Astrocyte of the hippocampus (primary cell): Measurements from ENCODE around the gene STK33.

Experiments used
- DNase-seq: peaks from one replicate; pipeline ENCODE4 v3.0.0; 2011; ENCODE audit warnings: low read depth, low spot score

STK33 gene

DNA sequence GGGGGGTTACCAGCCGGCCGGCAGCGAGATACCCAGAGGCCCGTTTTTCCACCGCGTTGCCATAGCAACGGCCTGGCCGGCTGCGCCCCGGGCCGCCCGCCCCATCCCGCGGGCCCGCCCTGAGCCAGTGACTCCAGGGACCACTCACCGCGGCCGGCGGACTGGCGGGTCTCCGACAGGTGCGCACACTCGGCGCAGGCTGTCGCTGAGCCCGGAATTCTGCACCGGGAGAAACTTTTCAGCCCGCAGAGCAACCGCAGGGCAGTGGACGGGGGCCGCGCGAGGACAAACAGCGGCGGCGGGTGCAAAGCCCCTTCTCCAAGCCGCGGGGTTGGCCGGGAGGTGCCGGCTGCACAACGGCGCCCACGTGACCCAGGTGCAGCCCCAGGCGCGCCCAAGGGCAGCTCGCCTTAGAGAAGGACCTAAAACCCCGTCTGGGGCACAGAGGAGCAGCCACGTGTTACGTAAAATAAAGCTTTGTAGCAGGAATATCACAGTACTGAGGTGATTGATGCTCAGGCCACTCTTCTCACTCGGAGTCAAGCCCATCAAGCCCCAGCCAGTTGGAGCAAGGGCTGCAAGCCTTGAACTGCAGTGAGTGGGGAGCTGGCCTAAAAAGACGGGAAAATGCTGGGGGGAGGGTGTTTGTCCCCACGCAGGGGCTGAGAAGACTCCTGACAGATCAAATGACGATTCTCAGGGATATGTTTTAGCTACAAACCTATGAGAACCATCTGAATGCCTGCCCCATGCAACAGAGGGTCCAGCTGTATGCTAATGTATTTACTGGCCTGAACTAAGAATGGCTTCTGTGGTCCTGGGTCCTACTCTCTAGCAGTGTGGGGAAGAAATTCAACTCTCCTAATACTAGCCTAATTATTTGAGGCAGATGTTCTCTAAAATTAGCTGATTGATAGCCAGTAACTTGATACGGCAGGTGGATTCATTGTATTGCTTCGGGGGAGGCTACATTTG lies at the start of gene STK33:
Gene STK33, minus strand, starts transcription at position 294 of the 975 bp plus-strand sequence. CDS start 119,323 bp downstream, outside the sequence.
- DNase-seq, result peak; percentile 79

DNA sequence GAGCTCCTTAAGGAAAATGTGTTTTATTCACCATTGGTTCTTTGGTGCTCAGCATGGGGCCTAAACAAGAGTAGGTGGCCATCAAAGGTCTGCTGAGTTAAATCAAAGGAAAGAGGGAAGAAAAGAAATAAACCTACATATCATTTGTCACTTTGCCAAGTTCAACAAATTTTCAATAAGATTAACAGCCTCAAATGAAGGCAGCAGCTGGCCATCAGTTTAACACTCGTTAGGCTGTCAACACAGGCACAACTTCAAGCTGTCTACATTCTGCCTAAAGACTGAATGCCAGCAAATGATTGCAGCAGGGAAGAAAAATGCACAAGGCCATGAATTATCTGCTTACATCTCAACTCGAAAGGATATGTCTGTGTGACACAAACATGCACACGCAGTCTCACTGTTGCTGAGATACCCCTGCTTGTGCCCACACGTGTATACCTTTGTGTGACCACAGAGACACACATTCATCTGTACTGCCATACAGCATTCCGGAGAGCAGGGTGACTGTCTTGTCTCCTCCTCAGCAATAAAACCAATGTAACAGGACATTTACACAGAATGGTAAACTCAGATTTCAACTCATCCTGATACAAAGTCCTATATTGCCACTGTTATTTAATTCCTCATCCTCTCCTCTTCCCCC lies 48.3 kb upstream of the STK33 start:
- DNase-seq, result no peak

DNA sequence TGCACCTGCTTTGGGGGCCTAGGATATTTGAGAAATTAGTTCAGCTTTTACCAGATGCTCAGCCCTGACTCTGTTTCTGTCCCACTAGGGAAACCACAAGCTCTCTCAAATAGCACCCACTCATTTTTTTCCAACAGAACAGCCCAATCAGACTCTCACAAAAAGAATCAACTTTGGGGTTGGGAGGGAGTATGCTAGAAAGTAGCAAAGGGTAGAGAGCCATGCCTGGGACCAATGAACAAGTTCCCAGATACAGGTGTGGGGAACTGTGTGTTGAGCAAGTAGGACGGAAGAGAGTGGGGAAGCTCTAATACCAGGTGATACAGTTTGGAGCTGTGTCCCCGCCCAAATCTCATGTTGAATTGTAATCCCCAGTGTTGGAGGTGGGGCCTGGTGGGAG lies 47.3 kb upstream of the STK33 start:
- DNase-seq, result no peak

DNA sequence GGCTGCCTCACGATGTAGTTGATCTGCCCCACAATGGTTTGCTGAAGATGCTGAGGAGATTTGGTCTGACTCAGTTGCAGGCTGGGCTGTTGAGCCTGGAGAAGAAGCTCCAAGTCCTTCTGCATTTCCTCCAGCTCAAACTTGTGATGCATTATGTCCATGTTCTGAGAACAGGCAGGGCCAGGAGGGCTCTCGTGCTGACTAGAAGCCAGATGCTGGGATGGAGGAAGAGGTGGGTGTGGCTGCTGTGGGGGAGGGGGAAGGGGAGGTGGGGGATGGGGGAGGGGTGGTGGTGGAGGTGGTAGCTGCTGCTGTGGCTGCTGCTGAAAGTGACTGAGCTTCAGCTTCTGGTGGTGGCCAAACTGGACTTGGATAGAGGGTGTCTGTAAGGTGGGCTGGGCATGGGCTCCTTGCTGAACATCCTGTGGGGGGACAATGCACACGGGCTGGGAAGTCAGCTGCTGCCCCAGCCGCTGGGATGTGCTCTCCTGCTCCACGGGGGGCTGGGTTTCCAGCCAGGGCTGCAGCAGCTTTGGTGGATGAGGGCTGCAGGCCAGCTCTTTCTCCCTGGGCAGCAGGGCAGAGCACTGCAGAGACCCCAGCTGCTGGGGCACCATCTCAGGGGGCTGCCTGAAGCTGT lies 46.4 kb upstream of the STK33 start:
- DNase-seq, result no peak

DNA sequence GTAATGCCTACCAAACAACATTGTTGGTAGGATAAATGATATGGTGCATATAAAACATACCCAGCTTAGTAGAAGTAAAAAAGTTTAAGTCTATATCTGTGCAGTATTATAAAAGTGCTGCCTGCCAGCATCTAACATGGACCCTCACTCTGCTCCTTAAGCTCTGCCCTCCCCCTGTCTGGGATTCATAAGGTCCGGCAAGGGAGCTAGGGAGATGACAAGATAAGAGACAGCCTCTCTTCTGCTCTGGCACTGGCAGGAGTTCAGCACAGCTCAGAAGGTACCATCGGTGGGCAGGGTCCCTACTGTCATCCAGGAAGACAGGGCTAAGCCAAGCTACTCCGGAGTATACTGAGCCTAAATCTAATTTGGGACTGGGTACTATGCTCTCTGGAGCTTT lies 45.6 kb upstream of the STK33 start:
- DNase-seq, result no peak

DNA sequence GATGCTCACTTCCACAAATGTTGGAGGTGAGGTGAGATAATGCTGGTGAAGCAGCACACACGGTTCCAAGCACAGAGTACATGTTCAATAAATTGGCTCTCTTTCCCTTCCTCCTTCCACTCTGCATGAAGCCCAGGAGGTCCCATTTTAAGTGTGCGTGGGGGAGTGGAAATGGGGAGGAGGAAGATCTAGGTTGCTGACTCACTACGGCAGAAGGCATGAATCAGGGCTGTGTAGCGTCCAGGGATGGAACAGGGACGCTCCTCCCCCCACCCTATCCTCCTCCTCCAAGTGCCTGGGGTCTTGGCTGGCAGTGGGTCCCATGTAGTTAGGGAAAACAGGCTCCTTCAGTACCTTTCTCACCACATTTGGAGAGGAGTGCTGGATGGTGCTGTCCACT lies 44.3 kb upstream of the STK33 start:
- DNase-seq, result no peak

DNA sequence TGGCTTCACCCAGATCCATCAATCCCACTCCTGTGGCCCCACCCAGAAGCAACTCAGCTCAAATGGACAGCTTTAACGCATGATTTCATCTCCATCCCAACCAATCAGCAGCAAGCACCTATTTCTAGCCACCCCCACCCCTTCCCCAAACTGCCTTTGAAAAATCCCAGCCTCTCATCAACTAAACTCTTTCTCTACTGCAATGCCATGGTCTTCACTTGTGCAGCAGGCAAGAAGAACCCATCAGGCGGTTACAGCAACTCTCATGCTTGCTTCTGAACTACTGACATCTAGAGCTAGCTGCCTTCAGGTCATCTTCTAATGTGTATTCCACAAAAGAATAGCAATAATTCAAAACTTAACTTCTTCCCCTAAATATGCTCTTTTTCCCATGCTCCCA lies 42.1 kb upstream of the STK33 start:
- no peak for DNase-seq

DNA sequence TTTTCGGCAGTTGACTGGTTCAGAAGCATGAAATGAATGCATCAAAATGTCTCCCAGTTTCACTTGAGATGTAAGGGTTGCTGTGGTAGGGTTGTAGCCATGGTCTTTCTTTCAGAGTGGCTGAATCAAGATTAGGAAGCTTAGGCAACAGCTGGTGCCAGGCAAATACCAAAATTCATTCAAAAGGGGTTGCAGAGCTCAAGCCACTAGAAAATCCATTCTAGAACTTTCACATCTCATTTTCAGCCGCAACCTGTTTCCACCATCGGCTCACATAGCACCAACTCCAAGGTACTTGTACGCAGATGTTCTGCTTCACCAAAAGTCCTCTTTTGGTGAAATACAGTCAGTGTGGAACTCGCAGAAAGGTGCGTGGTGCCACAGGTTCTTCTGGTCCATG lies 40.5 kb upstream of the STK33 start:
- no peak for DNase-seq

DNA sequence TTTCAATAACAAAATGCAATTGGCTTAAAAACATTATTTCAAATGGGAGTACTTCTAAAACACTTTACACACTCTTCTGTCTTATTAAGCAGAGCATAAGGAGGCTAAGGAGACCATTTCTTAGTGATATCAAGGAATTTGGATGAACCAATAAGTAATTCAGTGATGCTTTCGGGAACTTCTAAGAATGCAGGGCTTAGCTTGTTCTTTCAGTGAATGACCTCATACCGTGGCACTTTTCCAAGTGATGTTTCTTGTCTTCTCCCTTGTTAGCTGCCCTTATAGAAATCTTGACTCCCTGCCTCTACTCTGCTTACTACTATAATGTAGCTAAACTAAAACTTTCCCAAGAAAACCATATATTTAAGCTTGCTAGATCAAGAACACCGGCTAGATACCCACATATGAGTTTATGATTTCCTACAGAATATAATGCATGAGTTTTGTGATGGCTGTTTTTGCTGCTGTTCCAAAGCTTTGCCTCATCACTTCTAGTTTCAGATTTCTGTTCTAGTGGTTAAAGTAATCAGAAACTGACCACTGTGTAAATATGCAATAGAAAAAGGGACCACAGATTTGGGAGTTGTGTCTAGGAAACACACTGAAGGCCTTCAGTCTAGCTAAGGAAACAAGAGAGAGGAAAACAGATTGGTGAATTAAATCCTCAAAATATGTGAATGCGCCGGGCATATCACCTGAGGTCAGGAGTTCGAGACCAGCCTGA lies 37.5 kb upstream of the STK33 start:
- peak; percentile 71 for DNase-seq

DNA sequence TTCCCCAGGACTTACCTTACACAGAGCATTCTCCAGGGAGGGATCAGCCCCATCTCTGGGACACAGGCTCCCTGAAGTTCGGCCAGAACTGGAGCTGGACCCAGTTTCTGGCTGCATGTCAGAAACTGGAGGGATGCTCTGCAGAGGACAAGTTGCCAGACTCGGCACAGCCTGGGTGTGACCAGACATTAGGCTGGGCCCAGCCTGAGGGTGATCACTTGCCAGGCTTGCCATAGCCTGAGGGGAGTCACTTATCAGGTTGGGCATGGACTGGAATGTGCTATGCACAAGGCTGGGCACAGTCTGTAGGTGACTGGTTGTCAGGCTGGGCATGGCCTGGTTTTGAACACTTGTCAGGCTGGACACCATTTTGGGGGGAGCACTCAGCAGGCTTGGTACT lies 30.7 kb upstream of the STK33 start:
- no peak for DNase-seq

DNA sequence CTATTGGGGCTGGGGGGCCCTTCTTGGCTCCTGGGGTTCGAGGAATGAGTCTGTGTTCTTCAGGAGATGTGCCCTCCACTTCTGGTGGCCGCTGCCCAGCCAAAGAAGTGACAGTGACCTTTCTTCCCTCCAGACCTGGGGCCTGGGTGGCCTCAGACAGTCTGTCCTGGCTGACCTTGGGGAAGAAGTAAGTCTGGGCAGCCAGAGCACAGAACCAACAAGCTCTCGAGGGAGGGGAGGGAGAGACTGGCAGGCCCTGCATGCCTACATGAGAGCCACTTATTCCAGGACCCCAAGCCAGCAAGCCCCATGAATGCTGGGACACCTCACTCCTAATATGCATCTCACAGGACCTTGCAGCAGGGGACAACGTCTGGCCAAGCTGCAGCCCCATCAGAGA lies 27.1 kb upstream of the STK33 start:
- no peak for DNase-seq

DNA sequence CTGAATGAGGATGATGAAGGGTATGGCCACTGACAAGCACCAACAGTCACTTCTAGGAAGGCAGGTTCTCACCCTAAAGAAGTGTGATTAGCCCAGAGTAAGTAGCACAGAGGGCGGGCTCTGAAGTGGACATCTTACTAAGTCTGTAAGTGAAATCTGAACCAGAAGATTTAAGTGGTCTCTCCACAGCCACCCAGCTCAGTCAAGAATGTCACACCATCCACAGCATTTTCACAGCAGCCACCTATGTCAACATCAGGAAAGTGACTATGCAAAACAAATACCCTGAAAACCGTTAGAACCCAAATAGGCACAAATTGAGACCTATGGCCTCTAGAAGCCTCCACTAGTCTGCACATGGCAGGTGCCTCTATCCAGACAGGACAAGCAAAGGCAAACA lies 23.0 kb upstream of the STK33 start:
- DNase-seq, result no peak

DNA sequence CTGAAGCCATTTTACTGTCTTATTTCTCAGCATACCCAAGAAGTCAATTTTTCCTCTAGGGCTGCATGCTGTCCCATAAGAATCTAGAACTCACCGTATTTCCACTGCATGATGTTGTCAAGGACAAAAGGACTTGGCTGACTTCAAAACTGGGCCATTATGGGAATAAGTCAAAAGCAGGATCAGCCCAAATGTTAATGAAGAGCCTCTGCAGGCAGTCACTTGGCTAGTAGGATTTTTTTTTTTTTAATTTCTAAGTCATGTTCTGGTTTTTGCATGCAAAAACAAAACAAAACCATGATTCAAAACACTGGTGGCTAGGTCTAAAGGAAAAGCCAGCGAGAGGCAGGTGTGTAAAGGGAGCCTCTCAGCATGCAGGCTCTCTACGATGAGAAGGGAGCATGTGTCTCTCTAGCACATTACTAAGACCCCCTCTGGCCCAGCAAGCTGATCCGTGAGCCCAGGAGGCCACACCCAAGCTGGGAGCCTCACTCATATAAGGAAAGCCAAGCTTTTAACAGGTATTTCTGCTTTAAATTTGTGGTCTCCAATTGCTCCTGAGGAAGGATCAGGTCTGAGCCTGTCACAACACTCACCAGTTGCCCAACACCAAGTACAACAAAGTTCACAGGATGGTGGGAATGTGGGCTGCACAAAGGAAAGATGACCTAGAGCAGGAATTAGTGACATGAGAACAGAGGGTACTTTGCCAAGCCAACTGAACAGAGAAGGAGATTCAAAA lies 21.4 kb upstream of the STK33 start:
- no peak for DNase-seq

DNA sequence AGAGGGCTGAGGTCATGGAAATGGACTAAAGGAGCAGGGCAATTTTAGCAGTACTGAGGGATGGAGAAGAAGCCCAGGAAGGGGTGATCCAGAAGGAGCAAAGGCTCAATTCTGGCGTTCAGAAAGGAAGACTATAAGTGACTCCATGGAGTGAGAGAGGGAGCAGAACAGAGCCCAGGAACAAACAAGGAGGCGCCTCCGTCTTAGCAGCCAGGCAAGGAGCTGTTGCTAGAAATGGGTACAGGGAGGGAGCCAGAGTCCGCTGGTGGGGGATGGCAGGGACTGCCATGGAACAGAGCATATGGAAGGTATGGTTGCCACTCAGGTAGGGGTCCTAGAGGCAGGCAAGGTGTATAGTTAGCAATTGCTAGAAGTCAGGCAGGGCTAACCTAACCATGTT lies 20.5 kb upstream of the STK33 start:
- DNase-seq, result no peak

DNA sequence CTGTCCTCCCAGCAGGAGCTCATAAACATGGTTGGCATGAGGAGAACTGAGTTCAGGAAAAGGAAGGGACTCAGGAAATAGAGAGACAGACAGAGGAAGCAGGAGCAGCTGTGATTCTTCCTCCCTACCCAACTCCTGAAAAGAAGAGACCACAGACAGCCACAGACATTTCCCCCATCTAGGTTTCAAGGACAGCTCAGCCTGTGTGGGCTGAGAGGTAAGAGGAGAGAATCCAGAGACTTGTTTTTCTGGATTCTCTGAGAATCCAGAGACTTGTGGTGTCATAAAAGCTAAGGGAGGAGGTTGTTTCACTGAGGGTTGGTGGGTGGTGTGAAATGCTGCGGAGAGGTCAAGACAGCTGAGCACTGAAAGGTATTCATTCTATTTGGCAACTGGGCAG lies 19.0 kb upstream of the STK33 start:
- no peak for DNase-seq

DNA sequence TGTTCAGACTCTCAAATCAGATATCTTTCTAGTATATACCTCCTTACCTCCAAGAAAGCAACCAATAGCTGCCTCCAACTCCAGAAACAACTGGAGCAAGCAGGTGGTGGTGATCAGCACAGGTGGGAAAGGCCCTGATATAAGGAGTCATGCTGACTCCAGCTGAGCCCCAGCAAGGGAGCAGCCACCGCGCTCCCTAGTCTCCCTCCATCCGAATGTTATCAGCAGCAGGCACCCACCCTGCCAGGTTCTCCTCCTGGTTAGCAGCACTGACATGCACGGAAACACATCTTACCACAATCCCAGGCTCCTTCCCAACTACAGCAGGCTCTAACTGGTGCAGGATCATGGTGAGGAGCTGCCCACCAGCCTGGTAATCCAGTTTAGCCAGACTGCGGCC lies 18.5 kb upstream of the STK33 start:
- DNase-seq, result no peak

DNA sequence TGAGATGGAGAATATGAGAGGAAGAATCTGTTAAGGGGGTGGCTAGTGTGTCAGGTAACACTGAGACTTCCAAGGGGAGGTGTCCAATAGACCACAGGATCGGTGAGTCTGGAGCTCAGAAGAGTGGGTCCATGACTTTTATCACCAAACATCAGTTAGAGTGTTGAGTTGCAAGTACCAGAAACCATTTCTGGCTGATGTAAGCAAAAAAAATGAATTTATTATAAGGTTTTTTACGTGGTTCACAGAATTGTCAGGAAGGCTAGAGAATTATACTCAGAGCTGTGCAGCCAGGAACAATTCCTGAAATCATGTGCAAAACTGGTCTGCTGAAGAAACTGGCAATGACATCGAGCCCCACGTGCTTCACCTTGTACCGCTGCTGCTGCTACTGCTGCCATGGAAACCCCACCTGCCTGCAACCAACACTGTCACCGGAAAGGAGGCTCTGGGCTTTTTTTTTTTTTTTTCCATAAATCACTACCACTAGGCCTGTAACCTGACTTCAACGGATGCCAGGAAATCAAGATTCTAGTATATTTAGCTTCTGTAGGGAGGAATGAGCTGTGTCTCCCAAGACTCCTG lies 16.6 kb upstream of the STK33 start:
- peak; percentile 36 for DNase-seq

DNA sequence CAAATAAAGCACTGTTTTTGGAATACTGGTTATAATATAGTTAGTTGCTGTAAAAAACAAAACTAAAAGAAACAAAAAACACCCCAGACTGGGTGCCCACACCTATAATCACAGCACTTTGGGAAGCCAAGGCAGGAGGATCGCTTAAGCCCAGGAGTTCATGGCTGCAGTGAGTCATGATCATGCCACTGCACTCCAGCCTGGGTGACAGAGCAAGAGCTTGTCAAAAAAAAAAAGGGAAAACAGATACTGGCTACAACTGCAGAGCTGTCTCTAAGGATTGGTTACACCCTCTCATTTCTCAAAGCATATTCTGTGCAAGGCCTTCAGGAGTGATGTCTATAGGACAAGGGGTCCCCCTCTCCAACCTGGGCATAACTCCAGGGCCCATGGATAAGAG lies 14.6 kb upstream of the STK33 start:
- DNase-seq, result peak; percentile 33

DNA sequence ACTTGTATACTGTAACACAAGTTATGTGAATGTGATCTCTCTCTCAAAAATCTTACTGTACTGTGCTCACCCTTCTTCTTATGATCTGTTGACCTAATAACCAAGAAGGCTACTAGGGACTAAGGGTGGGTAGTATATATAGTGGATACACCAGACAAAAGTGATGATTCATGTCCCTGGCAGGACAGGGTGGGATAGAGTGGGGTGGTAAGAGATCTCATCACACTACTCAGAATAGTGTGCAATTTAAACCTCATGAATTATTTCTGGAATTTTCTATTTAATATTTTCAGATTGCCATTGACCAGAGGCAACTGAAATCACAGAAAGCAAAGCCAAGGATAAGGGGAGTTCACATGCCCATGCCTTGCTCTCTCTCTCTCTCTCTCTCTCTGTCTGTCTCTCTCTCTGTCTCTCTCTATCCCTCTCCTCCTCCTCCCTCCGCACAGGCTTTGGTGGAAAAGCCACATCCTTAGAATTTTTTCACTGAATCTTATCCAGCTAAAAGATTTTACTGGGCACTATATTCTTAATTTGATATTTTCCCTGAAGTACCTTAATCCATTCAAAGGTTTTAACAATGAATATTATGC lies 12.0 kb upstream of the STK33 start:
- DNase-seq, result peak; percentile 9

DNA sequence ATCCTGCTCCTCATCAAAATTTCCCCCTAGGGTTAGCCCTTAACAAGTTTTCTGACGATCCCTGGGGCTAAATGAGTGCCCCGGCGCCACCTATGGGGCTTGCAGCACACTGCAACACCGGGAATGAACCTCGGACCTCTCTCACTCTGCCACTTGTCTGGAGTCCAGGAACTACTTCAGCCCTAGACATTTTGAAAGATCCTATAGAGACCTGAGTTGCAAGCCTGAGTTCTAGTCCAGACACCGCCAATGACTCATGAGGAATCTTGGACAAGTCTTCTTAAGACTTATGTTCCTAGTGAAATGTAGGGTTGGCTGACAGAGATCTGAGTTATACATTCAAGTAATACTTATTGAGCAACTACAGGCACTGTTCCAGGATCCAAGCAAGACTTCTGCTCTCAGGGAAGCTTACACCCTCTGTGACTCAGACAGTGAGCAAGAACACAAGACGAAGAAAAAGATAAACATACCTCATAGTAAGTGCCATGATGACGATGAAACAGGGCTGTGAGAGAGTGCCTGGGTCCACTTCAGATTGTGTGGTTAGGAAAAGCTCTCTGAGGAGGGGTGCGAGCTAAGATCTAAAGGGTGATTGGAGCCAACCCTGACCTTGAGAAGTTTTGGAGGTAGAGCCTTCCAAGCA lies 10.2 kb upstream of the STK33 start:
- peak; percentile 94 for DNase-seq
